Esophagus squamous epithelium (tissue), 4 donors: ENCODE results near the gene HSF2BP.

Experiments
- CTCF ChIP-seq, 6 experiments: fragments of 450-650 bp in 4 of 6; fragments of 200-600 bp in 2 of 6; sonication (generic) in 2 of 6; IDR thresholded peaks; one replicate each; pipeline ENCODE4 v1.5.1; 2016 to 2019; ENCODE audit warnings: antibody characterized with exemption in 6 of 6, mild to moderate bottlenecking in 4 of 6, moderate library complexity in 4 of 6
- POLR2A ChIP-seq, 4 donors: fragments of 450-650 bp; IDR thresholded peaks; one replicate each; pipeline ENCODE4 v1.6.1; 2017; ENCODE audit warnings: antibody characterized with exemption in 4 of 4, mild to moderate bottlenecking in 4 of 4, moderate library complexity in 3 of 4

- no peak for TF ChIP-seq POLR2A (IDR thresholded peaks at IDR 0.05)
- TF ChIP-seq CTCF (IDR thresholded peaks at IDR 0.05), result no peak
These were observed 53.7 kb downstream of the HSF2BP start for GRCh38 chr21:43605320-43606215.
